Activated T-cell treated with anti-CD3 and anti-CD28 coated beads, Interleukin-2, amount 50 U/mL, for 72 hours (primary cell): ENCODE data around the gene CST9L. TPM values are rescaled to one million over a fixed set of nuclear protein-coding genes. Genes with fewer than 3 reads are reported as not detected.

Source experiments
- ATAC-seq, 2 donors: fragments of 150-1000 bp; cut with Tn5 transposase; replicated peaks in 1 of 2; 2 replicates each; pipeline ENCODE4 v1.10.0; 2021; ENCODE audit warnings: moderate library complexity in 2 of 2, mild to moderate bottlenecking in 1 of 2
- DNase-seq, 2 donors: peaks; one replicate each; pipeline ENCODE4 v3.0.0; 2021 to 2022; ENCODE audit warnings: mixed read lengths in 1 of 2
- H3K27ac Mint-ChIP-seq: one replicate; pipeline ENCODE4 v1.8.0; 2022; ENCODE audit warnings: mild to moderate bottlenecking, moderate library complexity, mixed read lengths
- H3K27me3 Mint-ChIP-seq: one replicate; pipeline ENCODE4 v1.8.0; 2022; ENCODE audit warnings: low read depth, mixed read lengths
- H3K36me3 Mint-ChIP-seq, 2 donors: one replicate each; pipeline ENCODE4 v1.8.0; 2022; ENCODE audit warnings: mixed read lengths in 2 of 2, mild to moderate bottlenecking in 1 of 2; ENCODE audit not compliant: insufficient read depth in 2 of 2
- H3K4me1 Mint-ChIP-seq: one replicate; pipeline ENCODE4 v1.8.0; 2022; ENCODE audit warnings: low read depth, mixed read lengths
- H3K4me3 Mint-ChIP-seq, 2 donors: one replicate each; pipeline ENCODE4 v1.8.0; 2022; ENCODE audit warnings: mild to moderate bottlenecking in 2 of 2, mixed read lengths in 2 of 2, moderate library complexity in 2 of 2
- H3K9me3 Mint-ChIP-seq, 2 donors: one replicate each; pipeline ENCODE4 v1.8.0; 2022; ENCODE audit warnings: mixed read lengths in 2 of 2
- total RNA-seq, 2 donors: library from RNA; stranded (reverse); gene quantifications; one replicate each; pipeline ENCODE4 v1.2.3, GENCODE V29; 2022

CST9L gene
- not detected for total RNA-seq

- Mint-ChIP-seq H3K27me3 (peaks cover 6% of the 10 kb centered on the region), H3K36me3 (no peaks in the 10 kb centered on the region), H3K4me1 (no peaks in the 10 kb centered on the region)
These were observed at the start of gene CST9L for GRCh38 chr20:23568320-23568970. Gene CST9L, minus strand, starts transcription at chr20:23568484. Its CDS starts 34 bp downstream, at chr20:23568450.

GRCh38 chr20:23614163-23614562 lies 45.9 kb upstream of the CST9L start:
- no peaks in the 10 kb centered on the region for H3K4me1 Mint-ChIP-seq
- H3K4me3 Mint-ChIP-seq: no peak overlapping the region
- ATAC-seq (no peak), DNase-seq (no peak)
- H3K9me3 Mint-ChIP-seq: no peaks in the 10 kb centered on the region
- H3K27ac Mint-ChIP-seq: no peak overlapping the region
- peaks cover 19% of the 10 kb centered on the region for H3K27me3 Mint-ChIP-seq
- no peaks in the 10 kb centered on the region for H3K36me3 Mint-ChIP-seq

More at GRCh38 chr20:23568320-23568970, at the start of gene CST9L:
- Mint-ChIP-seq H3K27ac (no peak within 1 kb of the TSS), H3K4me3 (no peak within 1 kb of the TSS), H3K9me3 (no peaks in the 10 kb centered on the region)
- ATAC-seq: no peak
- no peak for DNase-seq

- Mint-ChIP-seq H3K4me3 (no peak overlapping the region), H3K27me3 (peaks cover 17% of the 10 kb centered on the region), H3K36me3 (no peaks in the 10 kb centered on the region), H3K4me1 (no peaks in the 10 kb centered on the region), H3K9me3 (no peaks in the 10 kb centered on the region), H3K27ac (no peak overlapping the region)
- DNase-seq (no peak), ATAC-seq (no peak)
These were observed 45.4 kb upstream of the CST9L start for GRCh38 chr20:23613676-23614075.

GRCh38 chr20:23612396-23612795 lies 44.1 kb upstream of the CST9L start:
- no peaks in the 10 kb centered on the region for H3K9me3 Mint-ChIP-seq
- DNase-seq (no peak), ATAC-seq (no peak)
- no peak overlapping the region for H3K4me3 Mint-ChIP-seq
- H3K36me3 Mint-ChIP-seq: no peaks in the 10 kb centered on the region
- H3K27me3 Mint-ChIP-seq: peaks cover 8% of the 10 kb centered on the region
- H3K4me1 Mint-ChIP-seq: no peaks in the 10 kb centered on the region
- H3K27ac Mint-ChIP-seq: no peak overlapping the region

- ATAC-seq (no peak), DNase-seq (no peak)
- Mint-ChIP-seq H3K9me3 (no peaks in the 10 kb centered on the region), H3K4me3 (no peak overlapping the region), H3K27me3 (peaks cover 8% of the 10 kb centered on the region), H3K36me3 (no peaks in the 10 kb centered on the region), H3K4me1 (peaks cover 4% of the 10 kb centered on the region), H3K27ac (no peak overlapping the region)
These were observed 41.3 kb upstream of the CST9L start for GRCh38 chr20:23609486-23610109.

DNA sequence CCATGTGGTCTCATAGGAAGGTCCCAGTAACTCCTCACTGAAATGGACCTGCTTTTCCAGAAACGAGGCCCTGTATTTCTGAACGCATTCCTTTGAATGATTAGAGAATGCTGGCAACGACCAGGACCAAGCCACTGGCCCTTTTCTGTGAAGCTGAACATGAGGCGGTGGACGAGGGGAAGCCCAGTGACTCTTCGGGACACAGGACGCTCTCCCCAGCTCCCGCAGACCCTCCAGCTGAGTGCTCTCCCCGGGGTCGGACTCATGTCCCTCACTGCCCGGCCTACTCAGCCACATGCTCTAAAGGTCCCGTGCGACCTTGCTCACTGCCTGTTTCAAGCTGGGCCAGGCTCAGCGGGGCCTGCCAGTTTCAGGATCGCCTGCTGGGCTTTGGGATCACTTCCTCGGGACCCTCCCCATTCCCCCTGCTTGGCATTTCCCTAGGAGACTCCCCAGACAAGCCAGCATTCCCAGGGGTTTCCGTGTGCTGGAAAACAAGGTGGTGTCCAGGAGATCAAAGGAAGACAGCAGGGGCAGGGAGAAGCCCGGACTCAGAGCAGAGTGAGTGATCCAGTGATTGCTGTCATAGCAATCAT lies 40.1 kb upstream of the CST9L start:
- Mint-ChIP-seq H3K9me3 (no peaks in the 10 kb centered on the region), H3K4me1 (peaks cover 4% of the 10 kb centered on the region), H3K27me3 (peaks cover 16% of the 10 kb centered on the region), H3K36me3 (no peaks in the 10 kb centered on the region), H3K27ac (no peak overlapping the region), H3K4me3 (no peak overlapping the region)
- DNase-seq (no peak), ATAC-seq (no peak)

DNA sequence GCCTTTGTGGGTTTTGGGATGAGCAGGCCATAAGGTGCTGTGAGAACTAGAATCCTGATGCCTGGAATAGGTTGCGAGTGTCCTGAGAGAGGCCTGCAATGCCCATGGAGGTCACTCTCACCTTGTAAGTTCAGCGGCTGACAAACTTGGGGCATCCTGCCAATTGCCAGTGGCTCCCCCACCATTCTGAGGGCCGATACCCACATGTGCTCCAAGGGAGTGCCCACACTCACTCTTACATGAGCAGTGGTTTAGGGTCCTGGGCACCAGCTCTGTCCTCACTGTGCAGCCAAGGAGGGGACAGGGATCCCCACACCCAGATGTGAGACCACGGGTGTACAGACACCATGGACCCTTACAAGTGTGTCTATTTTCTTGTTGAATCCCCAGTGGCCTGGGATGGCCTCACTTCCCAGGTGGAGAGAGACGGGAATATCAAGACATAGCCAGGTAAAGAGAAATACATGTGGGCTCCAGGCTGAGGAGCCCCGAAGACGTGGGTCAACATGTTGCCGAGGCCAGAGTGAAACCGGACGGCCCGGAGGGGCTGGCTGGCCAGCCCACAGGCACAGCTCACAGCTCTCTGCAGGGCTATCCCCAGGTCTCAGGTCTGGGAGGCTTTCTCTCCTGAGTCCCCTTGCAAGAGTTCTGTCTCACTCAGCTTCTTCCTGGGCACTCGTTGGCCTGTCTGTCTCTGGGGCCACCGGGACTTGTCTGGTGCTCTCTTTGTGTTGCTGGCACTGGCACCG lies 39.4 kb upstream of the CST9L start:
- Mint-ChIP-seq H3K4me3 (no peak overlapping the region), H3K9me3 (no peaks in the 10 kb centered on the region), H3K27ac (no peak overlapping the region), H3K27me3 (peaks cover 16% of the 10 kb centered on the region), H3K36me3 (no peaks in the 10 kb centered on the region), H3K4me1 (peaks cover 4% of the 10 kb centered on the region)
- no peak for DNase-seq
- ATAC-seq: no peak

- Mint-ChIP-seq H3K36me3 (no peaks in the 10 kb centered on the region), H3K27me3 (peaks cover 16% of the 10 kb centered on the region), H3K4me1 (peaks cover 4% of the 10 kb centered on the region), H3K4me3 (no peak overlapping the region), H3K9me3 (no peaks in the 10 kb centered on the region), H3K27ac (no peak overlapping the region)
- ATAC-seq: peak; percentile 82 to 86
- peak; percentile 72 to 74 for DNase-seq
These were observed 38.4 kb upstream of the CST9L start for GRCh38 chr20:23606652-23607049.

GRCh38 chr20:23605867-23606651 lies 37.8 kb upstream of the CST9L start, which contains the start of gene CST9:
Gene CST9, minus strand, starts transcription at chr20:23605917. Its CDS starts 53 bp downstream, at chr20:23605864.
- H3K27ac Mint-ChIP-seq: no peak within 1 kb of the TSS
- no peaks in the 10 kb centered on the region for H3K9me3 Mint-ChIP-seq
- no peaks in the 10 kb centered on the region for H3K36me3 Mint-ChIP-seq
- H3K4me1 Mint-ChIP-seq: peaks cover 4% of the 10 kb centered on the region
- no peak within 1 kb of the TSS for H3K4me3 Mint-ChIP-seq
- no peak for DNase-seq
- ATAC-seq: no peak
- peaks cover 11% of the 10 kb centered on the region for H3K27me3 Mint-ChIP-seq

DNA sequence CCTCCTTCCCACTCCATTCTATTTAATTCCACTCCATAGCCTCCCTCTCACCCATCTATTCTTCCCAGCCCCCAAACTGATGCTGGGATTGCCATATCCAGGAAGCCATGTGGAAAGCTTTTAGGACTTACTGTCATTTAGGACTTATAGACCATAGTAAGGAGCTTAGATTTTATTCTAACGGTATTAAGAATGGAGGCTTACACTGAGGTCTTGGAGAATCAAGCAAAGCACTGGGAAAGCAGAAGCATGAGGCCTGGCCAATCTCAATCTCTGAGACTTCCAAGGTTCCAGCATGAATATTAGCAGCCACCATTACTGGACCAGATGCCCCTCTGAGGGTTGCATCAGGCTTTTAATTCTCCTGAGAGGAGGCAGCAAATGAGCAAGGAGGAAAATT lies 36.0 kb upstream of the CST9L start:
- no peaks in the 10 kb centered on the region for H3K9me3 Mint-ChIP-seq
- no peak overlapping the region for H3K27ac Mint-ChIP-seq
- no peaks in the 10 kb centered on the region for H3K36me3 Mint-ChIP-seq
- DNase-seq (no peak), ATAC-seq (no peak)
- no peak overlapping the region for H3K4me3 Mint-ChIP-seq
- H3K27me3 Mint-ChIP-seq: peaks cover 8% of the 10 kb centered on the region
- peaks cover 4% of the 10 kb centered on the region for H3K4me1 Mint-ChIP-seq

- no peak for DNase-seq
- Mint-ChIP-seq H3K27me3 (peaks cover 8% of the 10 kb centered on the region), H3K4me3 (no peak overlapping the region), H3K9me3 (no peaks in the 10 kb centered on the region), H3K36me3 (no peaks in the 10 kb centered on the region), H3K27ac (no peak overlapping the region), H3K4me1 (peaks cover 4% of the 10 kb centered on the region)
- ATAC-seq: no peak
These were observed 35.0 kb upstream of the CST9L start for GRCh38 chr20:23603321-23603720.

DNA sequence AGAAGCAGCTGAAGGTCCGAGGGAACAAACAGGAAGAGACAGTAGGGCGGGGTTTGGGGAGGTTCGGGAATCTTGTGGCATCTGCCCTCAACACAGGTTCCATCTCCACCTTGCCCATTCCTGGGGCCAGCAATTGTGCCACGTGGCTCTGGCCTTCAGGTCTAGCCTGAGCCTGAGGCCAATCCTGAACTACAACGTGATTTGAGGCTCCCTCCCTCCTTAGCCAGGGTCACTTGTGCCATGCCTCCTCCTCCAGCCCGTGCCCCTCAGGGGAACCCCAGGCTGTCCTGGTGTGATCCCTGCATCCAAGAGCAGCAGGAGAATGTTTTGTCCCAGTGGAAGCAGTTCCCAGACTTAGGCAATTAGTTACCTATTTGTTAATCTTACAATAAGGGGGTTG lies 34.4 kb upstream of the CST9L start:
- peaks cover 11% of the 10 kb centered on the region for H3K27me3 Mint-ChIP-seq
- no peaks in the 10 kb centered on the region for H3K9me3 Mint-ChIP-seq
- no peak overlapping the region for H3K27ac Mint-ChIP-seq
- no peak for ATAC-seq
- no peaks in the 10 kb centered on the region for H3K36me3 Mint-ChIP-seq
- peaks cover 4% of the 10 kb centered on the region for H3K4me1 Mint-ChIP-seq
- DNase-seq: no peak
- no peak overlapping the region for H3K4me3 Mint-ChIP-seq
